PFSK-1 (cell line): Measurements from ENCODE around the gene FAM124A.

Experiments used
- FOXP2 ChIP-seq: optimal IDR thresholded peaks from 2 replicates; pipeline ENCODE3; 2011; ENCODE audit warnings: borderline replicate concordance, control low read depth, inconsistent platforms; ENCODE audit not compliant: insufficient read depth; ENCODE audit errors: extremely low read length, extremely low read depth
- POLR2AphosphoS5 ChIP-seq: IDR thresholded peaks from 2 replicates; pipeline ENCODE4 v1.6.1; 2012; ENCODE audit warnings: low read depth, mild to moderate bottlenecking, control low read depth, low read length, moderate library complexity
- REST ChIP-seq, 2 experiments: IDR thresholded peaks; 2 replicates each; pipeline versions ENCODE4 v1.6.1 to v1.8.0; 2011 to 2012; ENCODE audit warnings: low read depth in 2 of 2, low read length in 2 of 2, control low read depth in 1 of 2, inconsistent platforms in 1 of 2, mild to moderate bottlenecking in 1 of 2, moderate library complexity in 1 of 2; ENCODE audit not compliant: insufficient read depth in 1 of 2
- SIN3A ChIP-seq: IDR thresholded peaks from 2 replicates; pipeline ENCODE4 v1.6.1; 2012; ENCODE audit warnings: mild to moderate bottlenecking, low read length, moderate library complexity, borderline replicate concordance; ENCODE audit not compliant: insufficient read depth
- TAF1 ChIP-seq: IDR thresholded peaks from 2 replicates; pipeline ENCODE4 v1.6.1; 2012; ENCODE audit warnings: low read length, control low read depth, borderline replicate concordance; ENCODE audit not compliant: insufficient read depth

FAM124A gene

GRCh38 chr13:51284339-51284738 is 62.1 kb downstream of the FAM124A start:
- TF ChIP-seq REST (IDR thresholded peaks at IDR 0.05; ENCODE audit: insufficient read depth in 1 of 2, low read depth in 2 of 2, low read length in 2 of 2): no peak
- no peak for TF ChIP-seq POLR2AphosphoS5
- TF ChIP-seq TAF1: no peak
- no peak for TF ChIP-seq SIN3A
- no peak for TF ChIP-seq FOXP2

GRCh38 chr13:51286135-51287002 is 64.2 kb downstream of the FAM124A start:
- TF ChIP-seq REST (IDR thresholded peaks at IDR 0.05; ENCODE audit: insufficient read depth in 1 of 2, low read depth in 2 of 2, low read length in 2 of 2) (no peak), TAF1 (no peak), SIN3A (no peak), POLR2AphosphoS5 (no peak), FOXP2 (no peak)

GRCh38 chr13:51287758-51288157 is 65.6 kb downstream of the FAM124A start:
- no peak for TF ChIP-seq REST (IDR thresholded peaks at IDR 0.05; ENCODE audit: insufficient read depth in 1 of 2, low read depth in 2 of 2, low read length in 2 of 2)
- TF ChIP-seq FOXP2: no peak
- no peak for TF ChIP-seq TAF1
- TF ChIP-seq SIN3A: no peak
- no peak for TF ChIP-seq POLR2AphosphoS5

- TF ChIP-seq POLR2AphosphoS5 (no peak), TAF1 (no peak), SIN3A (no peak), REST (IDR thresholded peaks at IDR 0.05; ENCODE audit: insufficient read depth in 1 of 2, low read depth in 2 of 2, low read length in 2 of 2) (no peak), FOXP2 (no peak)
Observed at GRCh38 chr13:51291341-51291740, 69.1 kb downstream of the FAM124A start.

- TF ChIP-seq SIN3A (no peak), REST (IDR thresholded peaks at IDR 0.05; ENCODE audit: insufficient read depth in 1 of 2, low read depth in 2 of 2, low read length in 2 of 2) (no peak), POLR2AphosphoS5 (no peak), TAF1 (no peak), FOXP2 (no peak)
Observed at GRCh38 chr13:51292000-51292565, 69.9 kb downstream of the FAM124A start.
